ENCODE data around the gene SYTL5. TPM values are rescaled to one million over a fixed set of nuclear protein-coding genes. Genes with fewer than 3 reads are reported as not detected.
"Not testable (repeated sequence)": the region's sequence is repeated elsewhere in the genome, so short reads cannot be mapped to it uniquely, and the experiment has no call there.

SYTL5 gene
- total RNA-seq = 0.06 TPM in 1 of 2 replicates, not detected in the other

- no peak for DNase-seq (ENCODE audit: extremely low read depth, low read depth, low spot score)
Measured at GRCh38 chrX:38006291-38006690, at the start of gene SYTL5. Gene SYTL5 (plus strand): TSS chrX:38006553. CDS start chrX:38033890, 27,337 bp downstream.

GRCh38 chrX:37958525-37959211 is 47.7 kb upstream of the SYTL5 start:
- no peak for DNase-seq (ENCODE audit: extremely low read depth, low read depth, low spot score)

- DNase-seq (ENCODE audit: extremely low read depth, low read depth, low spot score) = no peak
Measured at GRCh38 chrX:37959212-37960021, 46.9 kb upstream of the SYTL5 start.

GRCh38 chrX:37961118-37961517 is 45.2 kb upstream of the SYTL5 start:
- DNase-seq (ENCODE audit: extremely low read depth, low read depth, low spot score) = no peak

GRCh38 chrX:37967714-37968113 is 38.6 kb upstream of the SYTL5 start:
- DNase-seq (ENCODE audit: extremely low read depth, low read depth, low spot score) = no peak

GRCh38 chrX:37975421-37975820 is 30.9 kb upstream of the SYTL5 start:
- no peak for DNase-seq (ENCODE audit: extremely low read depth, low read depth, low spot score)

GRCh38 chrX:37976153-37976552 is 30.2 kb upstream of the SYTL5 start:
- no peak for DNase-seq (ENCODE audit: extremely low read depth, low read depth, low spot score)

- no peak for DNase-seq (ENCODE audit: extremely low read depth, low read depth, low spot score)
Measured at GRCh38 chrX:37984880-37985279, 21.5 kb upstream of the SYTL5 start.

- DNase-seq (ENCODE audit: extremely low read depth, low read depth, low spot score) = no peak
Measured at GRCh38 chrX:37986893-37987292, 19.5 kb upstream of the SYTL5 start.

GRCh38 chrX:37989304-37989703 is 17.0 kb upstream of the SYTL5 start:
- no peak for DNase-seq (ENCODE audit: extremely low read depth, low read depth, low spot score)

GRCh38 chrX:37991303-37991702 is 15.1 kb upstream of the SYTL5 start:
- DNase-seq (ENCODE audit: extremely low read depth, low read depth, low spot score) = not testable (repeated sequence)

GRCh38 chrX:37993176-37993575 is 13.2 kb upstream of the SYTL5 start:
- DNase-seq (ENCODE audit: extremely low read depth, low read depth, low spot score) = no peak

- DNase-seq (ENCODE audit: extremely low read depth, low read depth, low spot score) = no peak
Measured at GRCh38 chrX:37993837-37994619, 12.3 kb upstream of the SYTL5 start.

- DNase-seq (ENCODE audit: extremely low read depth, low read depth, low spot score) = no peak
Measured at GRCh38 chrX:37995428-37995827, 10.9 kb upstream of the SYTL5 start.

GRCh38 chrX:37997096-37997495 is 9.3 kb upstream of the SYTL5 start:
- DNase-seq (ENCODE audit: extremely low read depth, low read depth, low spot score) = no peak

- no peak for DNase-seq (ENCODE audit: extremely low read depth, low read depth, low spot score)
Measured at GRCh38 chrX:37998586-37999262, 7.6 kb upstream of the SYTL5 start.

GRCh38 chrX:38000706-38001105 is 5.6 kb upstream of the SYTL5 start:
- DNase-seq (ENCODE audit: extremely low read depth, low read depth, low spot score) = no peak

GRCh38 chrX:38004046-38004445 is 2.3 kb upstream of the SYTL5 start:
- DNase-seq (ENCODE audit: extremely low read depth, low read depth, low spot score) = no peak

- no peak for DNase-seq (ENCODE audit: extremely low read depth, low read depth, low spot score)
Measured at GRCh38 chrX:38006778-38007177, 425 bp downstream of the SYTL5 start.

- no peak for DNase-seq (ENCODE audit: extremely low read depth, low read depth, low spot score)
Measured at GRCh38 chrX:38008658-38009057, 2.3 kb downstream of the SYTL5 start.

GRCh38 chrX:38009641-38010040 is 3.3 kb downstream of the SYTL5 start:
- DNase-seq (ENCODE audit: extremely low read depth, low read depth, low spot score) = no peak

Measured in glomerular endothelial cell (primary cell).